ENCODE measurements around the gene CACNA1I. TPM values are rescaled to one million over a fixed set of nuclear protein-coding genes. Genes with fewer than 3 reads are reported as not detected.

Gene CACNA1I
- total and polyA plus RNA-seq, 10 donors: 0.24 to 4.1 (median 1.1) TPM

DNA sequence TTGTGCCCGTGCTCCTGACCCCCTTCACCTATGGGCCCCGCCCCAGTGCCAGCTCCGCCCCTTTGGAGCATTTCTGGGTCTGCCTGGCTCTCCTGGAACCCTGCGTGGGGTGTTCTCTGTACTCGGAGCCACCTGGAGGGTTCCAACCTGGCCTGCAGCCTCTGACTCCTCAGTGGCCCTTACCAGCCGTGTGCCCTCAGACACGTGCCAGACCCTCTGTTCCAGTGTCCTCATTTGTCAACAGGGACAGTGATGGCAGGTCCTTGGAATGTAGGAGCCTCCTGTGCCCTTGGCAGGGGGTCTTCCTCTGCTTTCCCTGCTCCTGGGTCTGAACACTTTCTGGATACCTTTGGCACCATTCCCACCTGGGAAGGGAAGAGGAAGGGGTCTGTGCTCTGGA, 96.4 kb downstream of the CACNA1I start:
- H3K27ac ChIP-seq: no peak overlapping the region
- H3K36me3 ChIP-seq: peaks cover 0 to under 1% (median 0%) of the 10 kb centered on the region in 6 donors
- peaks cover 0 to 55% (median 25%) of the 10 kb centered on the region in 7 donors for H3K27me3 ChIP-seq (replicated peaks in 1 of 7)
- 45 to 69% (median 63%) methylated on average over 4 to 7 of the region's 7 CpGs for WGBS, 5 donors
- intact Hi-C loops (cut with DNase I; ENCODE audit: low total_unique reads): no loop called here
- peaks cover under 1 to 17% (median 13%) of the 10 kb centered on the region in 8 donors for H3K9me3 ChIP-seq
- TF ChIP-seq POLR2A (IDR thresholded peaks at IDR 0.05) (no peak), POLR2AphosphoS5 (IDR thresholded peaks at IDR 0.05) (no peak)
- TF ChIP-seq, protein P1, sequence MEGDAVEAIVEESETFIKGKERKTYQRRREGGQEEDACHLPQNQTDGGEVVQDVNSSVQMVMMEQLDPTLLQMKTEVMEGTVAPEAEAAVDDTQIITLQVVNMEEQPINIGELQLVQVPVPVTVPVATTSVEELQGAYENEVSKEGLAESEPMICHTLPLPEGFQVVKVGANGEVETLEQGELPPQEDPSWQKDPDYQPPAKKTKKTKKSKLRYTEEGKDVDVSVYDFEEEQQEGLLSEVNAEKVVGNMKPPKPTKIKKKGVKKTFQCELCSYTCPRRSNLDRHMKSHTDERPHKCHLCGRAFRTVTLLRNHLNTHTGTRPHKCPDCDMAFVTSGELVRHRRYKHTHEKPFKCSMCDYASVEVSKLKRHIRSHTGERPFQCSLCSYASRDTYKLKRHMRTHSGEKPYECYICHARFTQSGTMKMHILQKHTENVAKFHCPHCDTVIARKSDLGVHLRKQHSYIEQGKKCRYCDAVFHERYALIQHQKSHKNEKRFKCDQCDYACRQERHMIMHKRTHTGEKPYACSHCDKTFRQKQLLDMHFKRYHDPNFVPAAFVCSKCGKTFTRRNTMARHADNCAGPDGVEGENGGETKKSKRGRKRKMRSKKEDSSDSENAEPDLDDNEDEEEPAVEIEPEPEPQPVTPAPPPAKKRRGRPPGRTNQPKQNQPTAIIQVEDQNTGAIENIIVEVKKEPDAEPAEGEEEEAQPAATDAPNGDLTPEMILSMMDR (IDR thresholded peaks at IDR 0.05 in 8 of 11, conservative IDR thresholded peaks at IDR 0.05 in 3 of 11): no peak
- no peak for DNase-seq
- H3K4me1 ChIP-seq: peaks cover 4 to 28% (median 15%) of the 10 kb centered on the region in 6 donors
- no peak overlapping the region for H3K4me3 ChIP-seq

DNA sequence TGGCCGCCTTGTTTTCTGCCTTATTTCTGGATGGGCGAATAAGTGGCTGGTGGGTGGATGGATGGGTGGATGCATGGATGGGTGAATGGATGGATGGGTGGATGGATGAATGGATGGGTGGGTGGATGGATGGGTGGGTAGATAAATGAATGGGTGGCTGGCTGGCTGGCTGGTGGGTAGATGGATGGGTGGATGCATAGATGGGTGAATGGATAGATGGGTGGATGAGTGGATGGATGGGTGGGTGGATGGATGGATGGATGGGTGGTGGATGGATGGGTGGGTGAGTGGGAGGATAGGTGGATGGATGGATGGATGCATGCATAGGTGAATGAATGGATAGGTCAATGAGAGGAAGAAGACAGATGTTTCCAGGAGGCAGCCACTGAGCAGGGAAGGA, 98.9 kb downstream of the CACNA1I start:
- TF ChIP-seq POLR2A (IDR thresholded peaks at IDR 0.05) (no peak), POLR2AphosphoS5 (IDR thresholded peaks at IDR 0.05) (no peak)
- TF ChIP-seq, protein P1 (IDR thresholded peaks at IDR 0.05 in 8 of 11, conservative IDR thresholded peaks at IDR 0.05 in 3 of 11): no peak
- intact Hi-C loops (cut with DNase I; ENCODE audit: low total_unique reads): no loop called here
- peaks cover 0 to 9% (median 0%) of the 10 kb centered on the region in 6 donors for H3K36me3 ChIP-seq
- H3K4me3 ChIP-seq: no peak overlapping the region
- H3K4me1 ChIP-seq: peaks cover 0 to 5% (median under 1%) of the 10 kb centered on the region in 6 donors
- H3K27ac ChIP-seq: no peak overlapping the region
- no peak for DNase-seq
- H3K27me3 ChIP-seq (replicated peaks in 1 of 7): peaks cover 0 to 30% (median 0%) of the 10 kb centered on the region in 7 donors
- peaks cover 3 to 35% (median 29%) of the 10 kb centered on the region in 8 donors for H3K9me3 ChIP-seq
- WGBS, 5 donors: 90 to 98% (median 93%) methylated on average over 2 of the region's 2 CpGs

DNA sequence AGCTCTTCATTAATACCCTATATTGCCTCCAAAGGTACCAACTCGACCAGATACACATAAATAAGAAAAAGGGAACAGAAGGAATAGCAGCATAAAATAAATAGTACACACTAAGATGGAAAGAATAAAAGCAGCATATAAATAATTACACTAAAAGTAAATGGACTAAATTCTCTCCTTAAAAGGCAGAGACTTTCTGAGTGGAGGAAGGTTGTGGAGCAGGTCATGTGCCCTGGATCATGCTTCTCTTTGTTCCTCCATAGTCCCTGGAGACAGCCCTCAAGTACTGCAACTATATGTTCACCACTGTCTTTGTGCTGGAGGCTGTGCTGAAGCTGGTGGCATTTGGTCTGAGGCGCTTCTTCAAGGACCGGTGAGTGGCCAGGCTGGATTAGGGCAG, 101.4 kb downstream of the CACNA1I start:
- peaks cover 0 to 8% (median 0%) of the 10 kb centered on the region in 7 donors for H3K27me3 ChIP-seq (replicated peaks in 1 of 7)
- intact Hi-C loops (cut with DNase I; ENCODE audit: low total_unique reads): no loop called here
- TF ChIP-seq POLR2AphosphoS5 (IDR thresholded peaks at IDR 0.05) (no peak), POLR2A (IDR thresholded peaks at IDR 0.05) (no peak)
- TF ChIP-seq, protein P1 (IDR thresholded peaks at IDR 0.05 in 8 of 11, conservative IDR thresholded peaks at IDR 0.05 in 3 of 11): no peak

DNA sequence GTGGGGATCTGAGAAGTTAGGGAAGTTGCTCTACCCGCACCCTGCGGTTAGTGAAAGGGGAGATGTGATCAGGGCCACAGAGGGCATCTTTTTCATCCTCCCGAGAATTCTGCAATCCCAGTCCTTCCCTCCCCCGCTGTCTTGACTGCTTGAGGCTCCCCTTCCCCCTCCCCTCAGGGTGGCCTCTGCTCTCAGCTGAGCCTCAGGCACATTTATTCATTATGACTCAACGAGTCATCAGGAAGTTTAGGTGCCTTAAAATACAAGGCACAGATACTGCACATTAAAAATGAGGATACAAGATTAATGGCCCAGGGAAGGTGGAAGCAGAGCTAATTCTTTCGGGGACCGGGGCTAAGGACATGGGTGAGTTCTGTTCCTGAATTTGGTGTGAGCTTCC, 104.0 kb downstream of the CACNA1I start:
- Histone ChIP-seq H3K4me1 (no peaks in the 10 kb centered on the region), H3K27ac (no peak overlapping the region), H3K4me3 (no peak overlapping the region), H3K36me3 (peaks cover 0 to 9% (median 0%) of the 10 kb centered on the region in 6 donors), H3K27me3 (replicated peaks in 1 of 7) (peaks cover 0 to 21% (median 0%) of the 10 kb centered on the region in 7 donors), H3K9me3 (peaks cover 3 to 35% (median 29%) of the 10 kb centered on the region in 8 donors)
- WGBS, 5 donors: 60 to 72% (median 63%) methylated on average over 7 of the region's 7 CpGs
- DNase-seq: no peak
- TF ChIP-seq, protein P1 (IDR thresholded peaks at IDR 0.05 in 8 of 11, conservative IDR thresholded peaks at IDR 0.05 in 3 of 11): no peak
- TF ChIP-seq POLR2AphosphoS5 (IDR thresholded peaks at IDR 0.05): no peak
- TF ChIP-seq POLR2A (IDR thresholded peaks at IDR 0.05): no peak
- intact Hi-C loops (cut with DNase I; ENCODE audit: low total_unique reads): no loop called here

More for the DNA sequence above, 101.4 kb downstream of the CACNA1I start:
- 87 to 98% (median 93%) methylated on average over 3 of the region's 3 CpGs for WGBS, 5 donors
- peaks cover 0 to 9% (median 0%) of the 10 kb centered on the region in 6 donors for H3K36me3 ChIP-seq
- H3K27ac ChIP-seq: no peak overlapping the region
- DNase-seq: no peak
- H3K9me3 ChIP-seq: peaks cover 3 to 35% (median 29%) of the 10 kb centered on the region in 8 donors
- no peaks in the 10 kb centered on the region for H3K4me1 ChIP-seq
- H3K4me3 ChIP-seq: no peak overlapping the region

Data from spleen (tissue), 11 donors.